Lower lobe of right lung (tissue), 2 donors: ENCODE measurements around the gene ANKH. TPM values are rescaled to one million over a fixed set of nuclear protein-coding genes. Genes with fewer than 3 reads are reported as not detected.

Source experiments
- ATAC-seq, 2 donors: fragments of 200-7000 bp; cut with Tn5 transposase; one replicate each; pipeline ENCODE4 v1.9.1; 2020 to 2022; ENCODE audit warnings: mild to moderate bottlenecking in 2 of 2, moderate library complexity in 2 of 2
- DNase-seq: peaks from one replicate; pipeline ENCODE4 v3.0.0-alpha.2; 2020
- H3K27ac ChIP-seq: fragments of 200-600 bp; one replicate; pipeline ENCODE4 v1.8.0; 2022
- H3K27me3 ChIP-seq: fragments of 200-600 bp; one replicate; pipeline ENCODE4 v1.8.0; 2022; ENCODE audit warnings: low read depth
- H3K36me3 ChIP-seq: fragments of 200-600 bp; one replicate; pipeline ENCODE4 v1.8.0; 2022; ENCODE audit warnings: mild to moderate bottlenecking
- H3K4me1 ChIP-seq: fragments of 200-600 bp; one replicate; pipeline ENCODE4 v1.8.0; 2022
- H3K4me3 ChIP-seq: fragments of 200-600 bp; one replicate; pipeline ENCODE4 v1.8.0; 2022; ENCODE audit warnings: mild to moderate bottlenecking
- H3K9me3 ChIP-seq: fragments of 200-600 bp; one replicate; pipeline ENCODE4 v1.8.0; 2022
- intact Hi-C: fragments of 100-400 bp; cut with DNase I; formaldehyde crosslinking; loops from one replicate; pipeline ENCODE4 v1.11.0; 2022
- total RNA-seq: library from RNA; stranded (reverse); fragmentation: NEBNext Ultra II Directional; extraction: Animal tissue kit (Norgen Biotek cat#: 25700); gene quantifications from one replicate; pipeline ENCODE4 v1.2.1, GENCODE V29; 2021
- TF ChIP-seq, protein P1 (sequence below): fragments of 200-600 bp; IDR thresholded peaks from one replicate; pipeline ENCODE4 v1.8.0; 2022; ENCODE audit warnings: antibody characterized with exemption, mild to moderate bottlenecking
- donor health status: DM: no; HTN: yes; CAD: no; lungs with severe emphysema.

The ANKH gene
- total RNA-seq, 1 donor from 2014 or later: 53.7 TPM

DNA sequence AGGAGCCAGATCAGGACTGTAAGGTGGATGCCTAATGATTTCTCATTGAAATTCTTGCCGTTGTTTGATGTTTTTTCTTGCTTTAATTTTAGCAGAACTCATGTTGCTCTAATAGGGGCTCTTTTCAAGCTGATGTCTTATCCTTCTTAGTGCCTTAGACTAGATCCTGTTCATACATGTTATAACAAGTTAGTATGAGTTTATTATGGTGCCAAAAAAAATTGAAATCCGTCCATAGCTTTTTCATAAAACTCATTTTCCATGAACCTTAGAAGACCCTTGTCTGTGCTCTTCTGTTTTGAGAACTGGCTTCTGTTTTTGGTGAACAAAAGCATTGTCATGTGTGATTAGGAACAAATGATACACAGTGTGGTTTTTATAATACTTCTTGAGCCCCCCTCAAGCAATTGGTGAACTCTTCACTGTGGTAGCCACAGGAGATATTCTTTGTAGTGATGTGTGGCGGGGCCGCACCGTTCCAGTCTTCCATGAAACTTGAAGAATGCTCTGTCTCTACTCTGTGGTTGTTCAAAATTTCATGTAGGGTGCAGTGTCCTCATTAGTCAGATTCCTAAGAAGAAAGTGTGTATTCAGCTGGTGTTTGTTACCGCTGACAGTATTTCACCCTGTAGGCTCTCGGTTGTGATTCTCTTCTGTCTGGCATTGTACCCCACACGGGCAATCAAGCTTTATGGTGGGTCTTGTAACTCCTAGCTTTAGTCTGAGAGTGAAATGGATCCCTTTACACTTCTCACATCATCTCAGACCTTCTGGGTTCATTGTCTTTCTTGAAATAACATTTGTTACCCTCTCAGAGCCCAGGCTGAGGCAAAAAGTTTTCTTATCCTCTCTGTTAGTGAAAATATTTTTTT, 196.4 kb downstream of the ANKH start:
- Histone ChIP-seq H3K27ac (no peak overlapping the region), H3K27me3 (no peaks in the 10 kb centered on the region), H3K4me3 (no peak overlapping the region), H3K36me3 (peaks cover 17% of the 10 kb centered on the region), H3K4me1 (peaks cover 70% of the 10 kb centered on the region), H3K9me3 (no peaks in the 10 kb centered on the region)
- DNase-seq (no peak), ATAC-seq (no peak)
- TF ChIP-seq, protein P1, sequence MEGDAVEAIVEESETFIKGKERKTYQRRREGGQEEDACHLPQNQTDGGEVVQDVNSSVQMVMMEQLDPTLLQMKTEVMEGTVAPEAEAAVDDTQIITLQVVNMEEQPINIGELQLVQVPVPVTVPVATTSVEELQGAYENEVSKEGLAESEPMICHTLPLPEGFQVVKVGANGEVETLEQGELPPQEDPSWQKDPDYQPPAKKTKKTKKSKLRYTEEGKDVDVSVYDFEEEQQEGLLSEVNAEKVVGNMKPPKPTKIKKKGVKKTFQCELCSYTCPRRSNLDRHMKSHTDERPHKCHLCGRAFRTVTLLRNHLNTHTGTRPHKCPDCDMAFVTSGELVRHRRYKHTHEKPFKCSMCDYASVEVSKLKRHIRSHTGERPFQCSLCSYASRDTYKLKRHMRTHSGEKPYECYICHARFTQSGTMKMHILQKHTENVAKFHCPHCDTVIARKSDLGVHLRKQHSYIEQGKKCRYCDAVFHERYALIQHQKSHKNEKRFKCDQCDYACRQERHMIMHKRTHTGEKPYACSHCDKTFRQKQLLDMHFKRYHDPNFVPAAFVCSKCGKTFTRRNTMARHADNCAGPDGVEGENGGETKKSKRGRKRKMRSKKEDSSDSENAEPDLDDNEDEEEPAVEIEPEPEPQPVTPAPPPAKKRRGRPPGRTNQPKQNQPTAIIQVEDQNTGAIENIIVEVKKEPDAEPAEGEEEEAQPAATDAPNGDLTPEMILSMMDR: no peak
- intact Hi-C loops: no loop called here

DNA sequence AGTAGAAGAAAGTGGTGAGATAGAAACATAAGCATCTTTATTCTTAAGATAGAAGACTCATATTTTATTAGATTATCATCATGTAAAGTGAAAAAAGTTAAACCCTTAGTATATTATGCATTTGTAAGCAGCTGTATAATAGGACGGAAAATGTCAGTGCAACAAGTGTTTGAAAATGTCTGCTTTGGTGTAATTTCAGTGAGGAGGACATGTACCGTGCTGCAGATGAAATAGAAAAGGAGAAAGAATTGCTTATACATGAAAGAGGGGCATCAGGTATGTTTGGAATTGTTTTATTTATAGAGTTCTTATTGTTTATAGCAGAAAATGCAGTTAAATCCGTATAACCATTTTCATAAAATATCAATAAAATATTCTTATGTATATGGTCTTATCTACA, 198.1 kb downstream of the ANKH start:
- intact Hi-C loops: no loop called here

DNA sequence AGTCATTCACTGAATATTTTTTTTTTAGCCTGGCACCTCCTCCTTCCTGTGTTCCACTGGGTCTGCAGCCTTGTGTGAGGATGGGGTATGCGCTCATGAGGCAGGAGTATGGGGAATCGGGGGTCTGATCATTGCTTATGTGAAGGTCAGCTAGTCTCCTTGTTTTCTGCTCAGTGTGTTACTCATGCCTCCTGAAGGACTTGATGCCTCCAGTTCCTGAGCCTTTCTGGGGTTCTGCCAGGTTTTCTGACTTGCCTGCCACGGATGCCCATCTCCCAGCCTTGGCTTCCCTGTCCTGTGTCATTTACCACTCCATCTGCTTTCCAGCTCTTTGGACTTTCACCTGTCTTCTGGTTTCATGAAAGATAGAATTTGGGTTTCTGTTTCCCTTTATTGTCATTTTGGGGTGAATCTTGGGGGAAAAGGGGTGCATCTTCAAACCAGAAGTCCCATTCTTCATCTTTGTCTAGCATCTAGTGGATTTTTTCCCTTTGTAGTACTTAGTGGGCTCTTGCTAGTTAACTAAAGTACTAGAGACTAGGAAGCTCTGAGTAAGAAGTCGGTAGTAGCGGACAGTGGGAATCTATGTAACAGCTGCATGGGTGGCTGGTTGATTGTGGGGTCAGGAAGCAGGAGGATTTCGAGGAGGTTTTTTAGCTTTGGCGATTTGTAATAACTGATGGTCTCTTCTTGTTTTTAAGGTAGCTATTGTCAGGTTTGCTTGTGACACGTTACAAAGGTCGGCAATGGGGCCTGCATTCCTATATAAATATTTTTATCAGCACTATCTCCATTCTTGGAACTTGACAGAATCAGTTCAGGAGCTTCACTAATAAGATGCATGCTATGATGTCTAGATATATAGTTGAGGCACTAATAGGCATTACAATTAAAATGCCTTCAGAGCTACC, 198.8 kb downstream of the ANKH start:
- peak in 1 of 2 donors; percentile 5 for ATAC-seq
- Histone ChIP-seq H3K36me3 (no peaks in the 10 kb centered on the region), H3K4me3 (no peak overlapping the region), H3K9me3 (no peaks in the 10 kb centered on the region), H3K27me3 (no peaks in the 10 kb centered on the region), H3K4me1 (peaks cover 84% of the 10 kb centered on the region), H3K27ac (no peak overlapping the region)
- no peak for DNase-seq
- TF ChIP-seq, protein P1: no peak
- intact Hi-C loops: no loop called here

More for the DNA sequence above, 198.1 kb downstream of the ANKH start:
- no peak overlapping the region for H3K4me3 ChIP-seq
- ATAC-seq: no peak
- no peaks in the 10 kb centered on the region for H3K27me3 ChIP-seq
- TF ChIP-seq, protein P1: no peak
- no peaks in the 10 kb centered on the region for H3K36me3 ChIP-seq
- peaks cover 82% of the 10 kb centered on the region for H3K4me1 ChIP-seq
- no peak for DNase-seq
- H3K27ac ChIP-seq: no peak overlapping the region
- no peaks in the 10 kb centered on the region for H3K9me3 ChIP-seq

DNA sequence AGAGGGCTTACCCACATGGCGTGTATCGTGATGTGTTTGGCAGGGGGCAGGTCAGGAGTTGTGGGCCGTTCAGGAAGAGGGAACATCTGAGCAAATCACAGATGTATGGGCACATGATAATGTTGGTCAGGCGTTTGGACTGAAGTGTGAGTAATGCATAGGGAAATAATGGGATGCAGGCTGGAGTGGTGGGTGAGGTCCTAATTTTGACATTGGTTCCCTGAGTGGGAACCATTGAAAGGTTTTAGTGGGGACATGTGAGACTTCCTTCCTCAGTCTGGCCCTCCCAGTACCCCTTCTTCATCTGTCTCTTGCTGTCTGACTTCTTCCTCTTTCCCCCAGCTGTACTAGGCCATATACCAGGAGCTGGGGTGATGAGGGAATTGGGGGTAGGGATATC, 199.5 kb downstream of the ANKH start:
- Histone ChIP-seq H3K27me3 (no peaks in the 10 kb centered on the region), H3K4me3 (no peak overlapping the region), H3K9me3 (no peaks in the 10 kb centered on the region), H3K4me1 (peaks cover 91% of the 10 kb centered on the region), H3K27ac (no peak overlapping the region), H3K36me3 (no peaks in the 10 kb centered on the region)
- intact Hi-C loops: no loop called here
- TF ChIP-seq, protein P1: no peak
- DNase-seq: no peak
- peak; percentile 7 to 55 for ATAC-seq

DNA sequence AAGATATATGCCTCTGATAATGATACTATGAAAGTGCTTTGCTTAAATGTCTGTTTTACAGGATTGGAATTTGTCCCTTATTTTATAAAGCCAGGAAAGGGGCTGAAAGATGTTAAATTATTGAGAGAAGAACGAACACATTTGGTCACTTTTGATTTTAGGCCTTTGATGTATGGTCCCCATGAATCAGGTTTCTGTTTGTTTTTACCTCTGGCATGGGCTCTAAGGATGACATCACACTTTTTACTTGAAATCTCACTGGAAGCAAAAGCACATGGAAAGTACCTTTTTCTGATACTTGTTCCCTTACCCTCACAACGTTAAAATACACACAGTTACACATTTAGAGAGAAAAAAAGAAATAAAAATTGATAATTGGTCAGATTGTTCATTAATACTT, 200.2 kb downstream of the ANKH start:
- intact Hi-C loops: no loop called here
- Histone ChIP-seq H3K4me1 (peaks cover 93% of the 10 kb centered on the region), H3K4me3 (no peak overlapping the region), H3K36me3 (no peaks in the 10 kb centered on the region), H3K9me3 (no peaks in the 10 kb centered on the region), H3K27ac (no peak overlapping the region), H3K27me3 (no peaks in the 10 kb centered on the region)
- DNase-seq: no peak
- TF ChIP-seq, protein P1: no peak
- ATAC-seq: peak in 1 of 2 donors; percentile 39
